Subcutaneous adipose tissue (tissue), 4 donors: ENCODE measurements around the gene DNAH10. TPM values are rescaled to one million over a fixed set of nuclear protein-coding genes. Genes with fewer than 3 reads are reported as not detected.

Experiments used
- CTCF ChIP-seq: fragments of 450-650 bp; IDR thresholded peaks from one replicate; pipeline ENCODE4 v1.5.1; 2016; ENCODE audit warnings: low read depth, mild to moderate bottlenecking, control low read depth, antibody characterized with exemption, moderate library complexity
- total RNA-seq, 4 donors: library from RNA; depleted of rRNA; stranded (reverse); fragments of >200 nt; gene quantifications; one replicate each; pipeline ENCODE4 v1.1.0, GENCODE V29; 2016

DNAH10 gene
- total RNA-seq, 4 donors from 2014 or later, result under 0.01 to 0.19 (median 0.08) TPM

- TF ChIP-seq CTCF, result no peak
These were observed 200.4 kb downstream of the DNAH10 start for GRCh38 chr12:123962513-123962912.

GRCh38 chr12:123963821-123964220, 201.7 kb downstream of the DNAH10 start:
- no peak for TF ChIP-seq CTCF

- TF ChIP-seq CTCF, result no peak
These were observed 203.3 kb downstream of the DNAH10 start for GRCh38 chr12:123965382-123965781.

GRCh38 chr12:123966596-123966995, 204.5 kb downstream of the DNAH10 start:
- TF ChIP-seq CTCF, result no peak

- TF ChIP-seq CTCF, result no peak
These were observed 205.1 kb downstream of the DNAH10 start for GRCh38 chr12:123967121-123967586.

GRCh38 chr12:123971449-123971769, 209.3 kb downstream of the DNAH10 start:
- TF ChIP-seq CTCF, result no peak

- TF ChIP-seq CTCF, result no peak
These were observed 209.8 kb downstream of the DNAH10 start for GRCh38 chr12:123971770-123972456.
